ENCODE measurements around the gene SPAG6.

DNA sequence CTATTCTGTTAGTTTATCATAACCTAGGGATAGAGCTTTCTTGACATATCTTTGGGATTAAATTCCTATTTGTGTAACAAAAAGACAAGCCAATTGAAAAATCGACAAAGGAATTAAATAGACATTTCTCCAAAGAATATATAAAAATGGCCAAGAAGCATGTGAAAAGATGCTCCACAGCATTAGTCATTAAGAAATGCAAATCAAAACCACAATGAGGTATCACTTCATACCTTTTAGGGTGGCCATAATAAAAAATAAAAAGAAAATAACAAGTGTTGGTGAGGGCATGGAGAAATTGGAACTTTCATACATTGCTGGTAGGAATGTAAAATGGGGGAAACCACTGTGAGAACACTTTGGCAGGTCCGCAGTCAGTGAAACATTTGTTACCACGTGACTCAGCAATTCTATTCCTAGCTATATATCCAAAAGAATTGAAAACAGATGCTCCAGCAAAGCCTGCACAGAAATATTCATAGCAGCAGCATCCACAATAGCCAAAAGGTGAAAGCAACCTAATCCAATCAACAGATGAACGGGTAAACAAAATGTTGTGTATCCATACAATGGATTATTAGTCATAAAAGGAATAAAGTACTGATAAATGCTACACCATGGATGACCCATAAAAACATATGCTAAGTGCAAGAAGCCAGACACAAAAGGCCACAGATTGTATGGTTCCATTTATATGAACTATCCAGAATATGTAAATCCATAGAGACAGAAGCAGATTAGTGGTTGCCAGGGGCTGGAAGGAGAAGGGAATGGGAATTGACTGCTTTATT is 20.5 kb downstream of the SPAG6 start:
- TF ChIP-seq, protein P1, sequence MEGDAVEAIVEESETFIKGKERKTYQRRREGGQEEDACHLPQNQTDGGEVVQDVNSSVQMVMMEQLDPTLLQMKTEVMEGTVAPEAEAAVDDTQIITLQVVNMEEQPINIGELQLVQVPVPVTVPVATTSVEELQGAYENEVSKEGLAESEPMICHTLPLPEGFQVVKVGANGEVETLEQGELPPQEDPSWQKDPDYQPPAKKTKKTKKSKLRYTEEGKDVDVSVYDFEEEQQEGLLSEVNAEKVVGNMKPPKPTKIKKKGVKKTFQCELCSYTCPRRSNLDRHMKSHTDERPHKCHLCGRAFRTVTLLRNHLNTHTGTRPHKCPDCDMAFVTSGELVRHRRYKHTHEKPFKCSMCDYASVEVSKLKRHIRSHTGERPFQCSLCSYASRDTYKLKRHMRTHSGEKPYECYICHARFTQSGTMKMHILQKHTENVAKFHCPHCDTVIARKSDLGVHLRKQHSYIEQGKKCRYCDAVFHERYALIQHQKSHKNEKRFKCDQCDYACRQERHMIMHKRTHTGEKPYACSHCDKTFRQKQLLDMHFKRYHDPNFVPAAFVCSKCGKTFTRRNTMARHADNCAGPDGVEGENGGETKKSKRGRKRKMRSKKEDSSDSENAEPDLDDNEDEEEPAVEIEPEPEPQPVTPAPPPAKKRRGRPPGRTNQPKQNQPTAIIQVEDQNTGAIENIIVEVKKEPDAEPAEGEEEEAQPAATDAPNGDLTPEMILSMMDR (IDR thresholded peaks at IDR 0.05; ENCODE audit: insufficient read depth, low read length, poor library complexity, severe bottlenecking) = no peak
- TF ChIP-seq EZH2phosphoT487 (conservative IDR thresholded peaks at IDR 0.05; ENCODE audit: low read length) = no peak

Measured in SU-DHL-6 (cell line).